CD4-positive, alpha-beta T cell (primary cell): Measurements from ENCODE around the gene PEF1. TPM values are rescaled to one million over a fixed set of nuclear protein-coding genes. Genes with fewer than 3 reads are reported as not detected.

ENCODE experiments used
- ATAC-seq: fragments of 200-7000 bp; cut with Tn5 transposase; one replicate; pipeline ENCODE4 v1.10.0; 2022; ENCODE audit warnings: mild to moderate bottlenecking; ENCODE audit not compliant: poor library complexity
- CTCF ChIA-PET: fragments of 350-600 bp; sonication (Branson Sonifier 250); formaldehyde crosslinking; loops from one replicate; lab custom pipeline; 2021; ENCODE audit warnings: antibody characterized with exemption, inconsistent platforms; lab: Charles Lee
- POLR2A ChIA-PET: fragments of 350-600 bp; sonication (Branson Sonifier 250); formaldehyde crosslinking; loops from one replicate; lab custom pipeline; 2021; ENCODE audit warnings: antibody characterized with exemption, inconsistent platforms; lab: Charles Lee
- DNase-seq, 14 experiments: peaks; one replicate each; pipeline ENCODE4 v3.0.0-alpha.2; 2013 to 2020; ENCODE audit warnings: mixed read lengths in 2 of 14
- H3K27ac ChIP-seq, 2 donors: one replicate each; pipeline versions ENCODE4 v1.5.1 to v1.7.0; 2013; ENCODE audit warnings: low read length in 2 of 2, low read depth in 1 of 2, mild to moderate bottlenecking in 1 of 2
- H3K27me3 ChIP-seq, 2 experiments: 1 replicate in 1 of 2; 2 replicates in 1 of 2; pipeline versions ENCODE4 v1.6.1 to v1.7.0; 2013; ENCODE audit warnings: low read length in 2 of 2, control low read depth in 1 of 2, mild to moderate bottlenecking in 1 of 2, moderate library complexity in 1 of 2; ENCODE audit not compliant: insufficient read depth in 2 of 2, control insufficient read depth in 1 of 2
- H3K36me3 ChIP-seq: one replicate; pipeline ENCODE4 v1.6.1; 2013; ENCODE audit warnings: low read length, control low read depth; ENCODE audit not compliant: insufficient read depth
- H3K4me1 ChIP-seq: one replicate; pipeline ENCODE4 v1.6.1; 2013; ENCODE audit warnings: low read length, control low read depth; ENCODE audit not compliant: insufficient read depth
- H3K4me3 ChIP-seq: one replicate; pipeline ENCODE4 v1.5.1; 2013; ENCODE audit warnings: mild to moderate bottlenecking, low read length, moderate library complexity
- H3K9me3 ChIP-seq, 2 experiments: 1 replicate in 1 of 2; 2 replicates in 1 of 2; pipeline versions ENCODE4 v1.6.1 to v1.7.0; 2013; ENCODE audit warnings: low read length in 2 of 2, mild to moderate bottlenecking in 2 of 2, control low read depth in 1 of 2, moderate library complexity in 1 of 2; ENCODE audit not compliant: control insufficient read depth in 1 of 2, insufficient read depth in 1 of 2
- H3K27ac Mint-ChIP-seq: one replicate; pipeline ENCODE4 v1.8.0; 2020; ENCODE audit warnings: mixed read lengths
- H3K27me3 Mint-ChIP-seq: one replicate; pipeline ENCODE4 v1.8.0; 2021; ENCODE audit warnings: mixed read lengths
- H3K36me3 Mint-ChIP-seq: one replicate; pipeline ENCODE4 v1.8.0; 2021; ENCODE audit warnings: low read depth, mixed read lengths
- H3K4me1 Mint-ChIP-seq: one replicate; pipeline ENCODE4 v1.8.0; 2021; ENCODE audit warnings: low read depth, mixed read lengths
- H3K4me3 Mint-ChIP-seq: one replicate; pipeline ENCODE4 v1.8.0; 2020; ENCODE audit warnings: mild to moderate bottlenecking, mixed read lengths
- H3K9me3 Mint-ChIP-seq: one replicate; pipeline ENCODE4 v1.8.0; 2020; ENCODE audit warnings: mixed read lengths
- intact Hi-C, 2 experiments: fragments of 100-400 bp; cut with DNase I in 1 of 2; cut with micrococcal nuclease in 1 of 2; formaldehyde crosslinking; loops; one replicate each; pipeline versions ENCODE4 v1.15.1 to v1.9.0; 2023 to 2025; cut with DNase I, micrococcal nuclease
- total RNA-seq, 174 experiments: library from RNA in 2 of 174; stranded (reverse) in 2 of 174; gene quantifications; one replicate each; pipeline ENCODE4 v1.2.3 and lab custom pipeline; 2021 to 2026
- TF ChIP-seq, protein P1 (sequence below): fragments of 200-600 bp; IDR thresholded peaks from one replicate; pipeline ENCODE4 v1.8.0; 2022; ENCODE audit warnings: antibody characterized with exemption, mild to moderate bottlenecking

Gene PEF1
- total RNA-seq, 2 experiments from 2014 or later = 42.3 to 45.9 TPM

DNA sequence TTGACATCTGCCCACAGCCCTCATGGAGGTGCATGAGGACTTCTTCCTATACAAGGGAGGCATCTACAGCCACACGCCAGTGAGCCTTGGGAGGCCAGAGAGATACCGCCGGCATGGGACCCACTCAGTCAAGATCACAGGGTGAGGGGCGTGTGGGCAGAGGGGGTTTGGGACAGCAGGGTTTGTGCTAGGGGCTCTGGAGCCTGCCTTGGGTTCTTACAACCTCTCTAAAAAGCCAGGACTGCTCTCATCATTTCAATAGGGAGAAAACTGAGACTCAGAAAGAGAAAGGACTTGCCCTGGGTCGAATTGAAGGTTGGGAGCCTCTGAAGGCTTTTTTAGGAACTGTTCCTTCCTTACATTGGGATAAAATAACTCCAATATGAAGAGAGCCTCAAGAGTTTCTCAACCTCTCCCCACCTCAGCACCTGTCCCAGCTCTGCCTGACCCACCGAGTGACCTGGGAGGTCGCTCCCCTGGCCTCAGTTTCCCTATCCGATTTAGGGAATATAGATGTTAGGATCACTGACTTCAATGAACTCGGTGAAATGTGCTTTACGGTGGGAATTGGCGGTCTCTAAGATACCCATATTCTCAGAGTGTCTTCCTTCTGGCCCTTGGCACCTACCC lies 58.8 kb downstream of the PEF1 start:
- intact Hi-C loops = no loop called here
- DNase-seq (no peak), ATAC-seq (no peak)
- Mint-ChIP-seq H3K9me3 (no peaks in the 10 kb centered on the region), H3K36me3 (no peaks in the 10 kb centered on the region), H3K27ac (no peak overlapping the region), H3K4me1 (no peaks in the 10 kb centered on the region), H3K27me3 (peaks cover 26% of the 10 kb centered on the region), H3K4me3 (no peak overlapping the region)
- CTCF ChIA-PET = no interaction called here
- Histone ChIP-seq H3K9me3 (peaks cover 0 to 3% of the 10 kb centered on the region in 2 experiments), H3K4me1 (no peaks in the 10 kb centered on the region), H3K36me3 (no peaks in the 10 kb centered on the region), H3K27ac (no peak overlapping the region), H3K27me3 (peaks cover 2 to 6% of the 10 kb centered on the region in 2 experiments), H3K4me3 (no peak overlapping the region)
- POLR2A ChIA-PET = no interaction called here
- TF ChIP-seq, protein P1, sequence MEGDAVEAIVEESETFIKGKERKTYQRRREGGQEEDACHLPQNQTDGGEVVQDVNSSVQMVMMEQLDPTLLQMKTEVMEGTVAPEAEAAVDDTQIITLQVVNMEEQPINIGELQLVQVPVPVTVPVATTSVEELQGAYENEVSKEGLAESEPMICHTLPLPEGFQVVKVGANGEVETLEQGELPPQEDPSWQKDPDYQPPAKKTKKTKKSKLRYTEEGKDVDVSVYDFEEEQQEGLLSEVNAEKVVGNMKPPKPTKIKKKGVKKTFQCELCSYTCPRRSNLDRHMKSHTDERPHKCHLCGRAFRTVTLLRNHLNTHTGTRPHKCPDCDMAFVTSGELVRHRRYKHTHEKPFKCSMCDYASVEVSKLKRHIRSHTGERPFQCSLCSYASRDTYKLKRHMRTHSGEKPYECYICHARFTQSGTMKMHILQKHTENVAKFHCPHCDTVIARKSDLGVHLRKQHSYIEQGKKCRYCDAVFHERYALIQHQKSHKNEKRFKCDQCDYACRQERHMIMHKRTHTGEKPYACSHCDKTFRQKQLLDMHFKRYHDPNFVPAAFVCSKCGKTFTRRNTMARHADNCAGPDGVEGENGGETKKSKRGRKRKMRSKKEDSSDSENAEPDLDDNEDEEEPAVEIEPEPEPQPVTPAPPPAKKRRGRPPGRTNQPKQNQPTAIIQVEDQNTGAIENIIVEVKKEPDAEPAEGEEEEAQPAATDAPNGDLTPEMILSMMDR = no peak

DNA sequence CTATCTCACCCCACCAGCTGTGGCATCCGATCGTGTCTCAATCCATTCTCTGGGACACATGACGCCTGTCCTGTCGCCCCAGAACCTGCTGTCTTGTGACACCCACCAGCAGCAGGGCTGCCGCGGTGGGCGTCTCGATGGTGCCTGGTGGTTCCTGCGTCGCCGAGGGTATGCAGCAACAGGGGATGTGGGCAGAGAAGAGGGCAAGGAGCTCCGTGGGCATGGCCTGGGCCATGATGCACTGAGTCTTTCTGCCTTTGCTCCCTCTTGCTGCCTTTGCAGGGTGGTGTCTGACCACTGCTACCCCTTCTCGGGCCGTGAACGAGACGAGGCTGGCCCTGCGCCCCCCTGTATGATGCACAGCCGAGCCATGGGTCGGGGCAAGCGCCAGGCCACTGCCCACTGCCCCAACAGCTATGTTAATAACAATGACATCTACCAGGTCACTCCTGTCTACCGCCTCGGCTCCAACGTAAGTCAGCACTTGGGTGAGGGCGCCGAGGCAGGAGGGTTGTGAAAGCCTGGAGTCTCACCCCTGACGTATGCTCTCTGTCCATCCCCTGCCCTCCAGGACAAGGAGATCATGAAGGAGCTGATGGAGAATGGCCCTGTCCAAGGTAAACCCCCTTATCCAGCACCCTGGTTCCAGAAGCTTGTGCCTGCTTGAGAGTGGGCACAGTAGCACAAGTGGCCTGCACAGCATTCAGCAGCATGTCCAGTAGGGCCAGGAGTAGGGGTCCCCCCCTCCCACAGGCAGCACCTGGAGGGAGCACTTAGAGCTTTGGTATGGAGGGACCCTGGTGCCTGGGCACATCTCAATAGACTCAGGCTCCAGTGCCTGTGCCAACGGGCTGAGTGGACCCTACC lies 59.6 kb downstream of the PEF1 start:
- H3K4me3 Mint-ChIP-seq = no peak overlapping the region
- Histone ChIP-seq H3K36me3 (no peaks in the 10 kb centered on the region), H3K4me3 (no peak overlapping the region), H3K27ac (no peak overlapping the region), H3K4me1 (no peaks in the 10 kb centered on the region), H3K9me3 (peaks cover 0 to 3% of the 10 kb centered on the region in 2 experiments), H3K27me3 (peaks cover 2 to 6% of the 10 kb centered on the region in 2 experiments)
- no peak for DNase-seq
- H3K9me3 Mint-ChIP-seq = no peaks in the 10 kb centered on the region
- H3K27me3 Mint-ChIP-seq = peaks cover 19% of the 10 kb centered on the region
- ChIA-PET POLR2A (no interaction called here), CTCF (no interaction called here)
- intact Hi-C loops = no loop called here
- no peaks in the 10 kb centered on the region for H3K36me3 Mint-ChIP-seq
- H3K27ac Mint-ChIP-seq = no peak overlapping the region
- no peaks in the 10 kb centered on the region for H3K4me1 Mint-ChIP-seq
- no peak for ATAC-seq
- TF ChIP-seq, protein P1 = no peak

DNA sequence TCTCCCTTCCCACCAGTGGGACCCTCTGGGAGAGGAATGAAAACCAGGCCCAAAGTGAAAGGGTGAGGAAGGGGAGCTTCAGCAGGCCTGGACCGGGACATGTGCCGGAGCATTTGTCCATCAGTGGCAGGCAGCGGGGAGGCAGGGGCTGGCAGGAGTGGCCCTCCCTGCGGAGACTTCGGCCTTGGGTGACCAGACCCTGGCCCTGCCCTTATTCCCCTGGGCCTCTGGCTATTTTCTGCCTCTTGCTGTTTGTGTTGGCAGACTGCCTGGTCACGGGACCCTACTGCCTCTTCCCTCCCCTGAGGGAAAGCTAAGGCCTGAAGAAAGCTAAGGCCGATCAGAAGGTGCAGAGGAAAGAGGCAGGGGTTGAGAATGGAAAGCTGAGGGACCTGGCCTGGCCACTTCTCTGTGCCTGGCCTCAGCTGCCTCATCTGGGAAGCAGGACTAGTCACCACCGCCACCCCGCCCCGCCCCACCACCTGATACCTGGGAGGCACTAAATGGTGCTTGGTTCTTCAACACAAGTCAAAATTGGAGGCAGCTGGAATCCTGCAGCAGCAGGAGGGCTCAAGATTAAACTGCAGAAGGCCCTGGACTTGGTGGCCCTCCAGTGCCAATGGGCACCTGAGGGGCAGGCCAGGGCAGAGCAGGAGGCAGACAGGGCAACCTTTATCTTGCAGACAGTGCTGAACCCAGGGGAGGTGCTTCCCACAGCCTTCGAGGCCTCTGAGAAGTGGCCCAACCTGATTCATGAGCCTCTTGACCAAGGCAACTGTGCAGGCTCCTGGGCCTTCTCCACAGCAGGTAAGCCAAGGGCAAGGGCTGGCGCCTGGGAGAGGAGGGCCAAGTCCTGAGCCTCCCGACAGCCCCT lies 60.4 kb downstream of the PEF1 start:
- Histone ChIP-seq H3K4me1 (no peaks in the 10 kb centered on the region), H3K27me3 (peaks cover 2 to 6% of the 10 kb centered on the region in 2 experiments), H3K4me3 (no peak overlapping the region), H3K9me3 (peaks cover 0 to 3% of the 10 kb centered on the region in 2 experiments), H3K36me3 (no peaks in the 10 kb centered on the region), H3K27ac (no peak overlapping the region)
- CTCF ChIA-PET = no interaction called here
- H3K4me1 Mint-ChIP-seq = no peaks in the 10 kb centered on the region
- no peak overlapping the region for H3K4me3 Mint-ChIP-seq
- no peaks in the 10 kb centered on the region for H3K9me3 Mint-ChIP-seq
- intact Hi-C loops = no loop called here
- no peak overlapping the region for H3K27ac Mint-ChIP-seq
- DNase-seq (no peak), ATAC-seq (no peak)
- TF ChIP-seq, protein P1 = no peak
- H3K27me3 Mint-ChIP-seq = peaks cover 11% of the 10 kb centered on the region
- no peaks in the 10 kb centered on the region for H3K36me3 Mint-ChIP-seq
- POLR2A ChIA-PET = no interaction called here
